ENCODE results near the gene IL17F.

IL17F gene

GRCh38 chr6:52187098-52187497 is 57.2 kb downstream of the IL17F start:
- DNase-seq, result no peak
